Measurements from ENCODE around the gene IAH1. TPM values are rescaled to one million over a fixed set of nuclear protein-coding genes. Genes with fewer than 3 reads are reported as not detected.

IAH1 gene
- total and polyA plus RNA-seq, 2 of the 4 experiments (the other 2 are of a cell fraction) = 84.5 to 89.8 TPM

- H2BK15ac ChIP-seq (ENCODE audit: low read depth, low read length) = no peak overlapping the region
- H3K9me1 ChIP-seq (ENCODE audit: insufficient read depth, low read length) = peaks cover 7% of the 10 kb centered on the region; the same call in 1 of the 2 replicates
- H3K27me3 ChIP-seq (ENCODE audit: control insufficient read depth, insufficient read depth, low read length) = no peaks in the 10 kb centered on the region
- peaks cover 4% of the 10 kb centered on the region; the same call in 1 of the 2 replicates for H3K4me1 ChIP-seq (ENCODE audit: control insufficient read depth, insufficient read depth, low read length)
- H3K56ac ChIP-seq (ENCODE audit: extremely low read depth, insufficient read depth, low read length) = no peak overlapping the region
- no CpG with 5 or more reads among the region's 10 CpGs for WGBS, 2 experiments (ENCODE audit: extremely low coverage in 2 of 2, insufficient read length in 1 of 2)
- H2BK20ac ChIP-seq (ENCODE audit: low read depth, low read length) = no peak overlapping the region
- H2BK5ac ChIP-seq (ENCODE audit: low read depth, low read length, poor library complexity, severe bottlenecking) = no peak overlapping the region
- H4K5ac ChIP-seq (ENCODE audit: low read depth, low read length) = no peak overlapping the region
- H4K91ac ChIP-seq (ENCODE audit: insufficient read depth, low read depth, low read length) = no peak overlapping the region
- no peak overlapping the region for H3K4ac ChIP-seq (ENCODE audit: low read depth, low read length)
- TF ChIP-seq RCOR1 (IDR thresholded peaks at IDR 0.05; ENCODE audit: insufficient replicate concordance, low read length) (no peak), MAFK (IDR thresholded peaks at IDR 0.05; ENCODE audit: low read depth, low read length) (no peak), NFE2L2 (IDR thresholded peaks at IDR 0.05; ENCODE audit: low read depth, low read length) (no peak), SMC3 (IDR thresholded peaks at IDR 0.05; ENCODE audit: low read depth, low read length) (no peak), MXI1 (IDR thresholded peaks at IDR 0.05; ENCODE audit: borderline replicate concordance, low read depth, low read length) (no peak), RAD21 (IDR thresholded peaks at IDR 0.05; ENCODE audit: low read length) (no peak), RFX5 (IDR thresholded peaks at IDR 0.05; ENCODE audit: low read depth, low read length) (no peak), CTCF (conservative IDR thresholded peaks at IDR 0.05; ENCODE audit: low read depth, low read length) (no peak), ELK1 (IDR thresholded peaks at IDR 0.05; ENCODE audit: borderline replicate concordance, low read depth, low read length) (no peak), BHLHE40 (IDR thresholded peaks at IDR 0.05; ENCODE audit: low read depth, low read length) (no peak), CHD1 (IDR thresholded peaks at IDR 0.05; ENCODE audit: low read depth, low read length) (no peak), CEBPB (IDR thresholded peaks at IDR 0.05; ENCODE audit: low read depth, low read length) (no peak), POLR2A (IDR thresholded peaks at IDR 0.05; ENCODE audit: low read depth, low read length) (no peak), USF2 (IDR thresholded peaks at IDR 0.05; ENCODE audit: low read depth, low read length) (no peak), FOS (IDR thresholded peaks at IDR 0.05; ENCODE audit: low read depth, low read length) (no peak), MAZ (IDR thresholded peaks at IDR 0.05; ENCODE audit: borderline replicate concordance, low read depth, low read length) (no peak)
- ATAC-seq (ENCODE audit: low read depth) (no peak), DNase-seq (no peak)
- POLR2A ChIA-PET (ENCODE audit: unreplicated experiment) = no interaction called here
- CTCF ChIA-PET = no interaction called here
- peaks cover 14% of the 10 kb centered on the region for H3K36me3 ChIP-seq (ENCODE audit: control insufficient read depth, insufficient read depth, low read length)
- H3K4me2 ChIP-seq (ENCODE audit: low read depth, low read length) = no peak overlapping the region
- H4K8ac ChIP-seq (ENCODE audit: low read depth in 2 of 2, low read length in 2 of 2) = no peak overlapping the region
- H2AK5ac ChIP-seq (ENCODE audit: low read depth, low read length) = no peak overlapping the region
- dilution Hi-C loops (cut with HindIII; ENCODE audit: low sequenced_read_pairs, unreplicated experiment) (no loop called here), intact Hi-C loops (cut with micrococcal nuclease) (no loop called here), in situ Hi-C loops (cut with MboI; ENCODE audit: low sequenced_read_pairs) (no loop called here)
- H3K79me1 ChIP-seq (ENCODE audit: low read depth in 1 of 2, low read length in 2 of 2) = peaks cover 7 to 15% of the 10 kb centered on the region in 2 experiments; a peak in 3 of 4 replicates
- H3K14ac ChIP-seq (replicated peaks; ENCODE audit: low read depth, low read length) = no peak overlapping the region
- no peak overlapping the region for H3K4me3 ChIP-seq (ENCODE audit: insufficient read depth, low read depth, low read length)
- no peak overlapping the region for H3K23ac ChIP-seq (ENCODE audit: low read depth, low read length)
- no peak overlapping the region for H3K9ac ChIP-seq (ENCODE audit: low read depth, low read length)
- H2AFZ ChIP-seq (replicated peaks; ENCODE audit: low read length, poor library complexity) = no peak overlapping the region
- H3K18ac ChIP-seq (ENCODE audit: low read depth, low read length) = no peak overlapping the region
- H2AK9ac ChIP-seq (replicated peaks; ENCODE audit: low read depth, low read length, poor library complexity) = no peak overlapping the region
- H3K9me3 ChIP-seq (ENCODE audit: control insufficient read depth, insufficient read depth, low read length) = no peaks in the 10 kb centered on the region
- no peak overlapping the region for H3K27ac ChIP-seq (ENCODE audit: insufficient read depth, low read length)
- BruUV-seq (replicated peaks) = no TSS peak
- H4K20me1 ChIP-seq (ENCODE audit: insufficient read depth, low read length) = no peaks in the 10 kb centered on the region
- H2BK120ac ChIP-seq (ENCODE audit: low read depth, low read length) = no peak overlapping the region
These were observed 6.7 kb upstream of the IAH1 start for GRCh38 chr2:9467687-9468086.

Data from IMR-90 (cell line).